Ishikawa (cell line): ENCODE data around the gene CERS5.

Source experiments
- CEBPB ChIP-seq: IDR thresholded peaks from 2 replicates; pipeline ENCODE4 v1.6.1; 2012
- CREB1 ChIP-seq: IDR thresholded peaks from 2 replicates; pipeline ENCODE4 v1.6.1; 2012; ENCODE audit warnings: low read depth
- EGR1 ChIP-seq: IDR thresholded peaks from 2 replicates; pipeline ENCODE4 v1.6.1; 2012
- EP300 ChIP-seq: IDR thresholded peaks from 2 replicates; pipeline ENCODE4 v1.6.1; 2012; ENCODE audit warnings: borderline replicate concordance
- FOXM1 ChIP-seq: IDR thresholded peaks from 2 replicates; pipeline ENCODE4 v1.6.1; 2012; ENCODE audit warnings: low read depth, borderline replicate concordance
- YY1 ChIP-seq: IDR thresholded peaks from 2 replicates; pipeline ENCODE4 v1.6.1; 2012; ENCODE audit warnings: low read depth
- TF ChIP-seq, protein P1 (sequence below): IDR thresholded peaks from 2 replicates; pipeline ENCODE4 v1.6.1; 2012; ENCODE audit warnings: low read depth, mild to moderate bottlenecking

DNA sequence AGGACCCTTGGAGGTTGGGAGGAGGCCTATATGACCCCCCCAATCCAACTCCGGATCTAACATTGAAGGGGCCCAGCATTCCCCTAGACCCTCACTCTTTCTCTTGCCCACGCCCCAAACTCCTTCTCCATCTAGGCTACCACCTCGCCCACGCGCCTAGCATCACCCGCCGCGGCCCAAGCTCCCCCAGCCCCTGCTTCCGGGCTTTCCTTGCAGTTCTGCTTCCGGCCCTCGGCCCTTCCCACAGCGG is 445 bp downstream of the CERS5 start:
- TF ChIP-seq CREB1, result no peak
- TF ChIP-seq EP300, result no peak
- TF ChIP-seq YY1, result no peak
- TF ChIP-seq EGR1, result peak; percentile 85
- TF ChIP-seq, protein P1, sequence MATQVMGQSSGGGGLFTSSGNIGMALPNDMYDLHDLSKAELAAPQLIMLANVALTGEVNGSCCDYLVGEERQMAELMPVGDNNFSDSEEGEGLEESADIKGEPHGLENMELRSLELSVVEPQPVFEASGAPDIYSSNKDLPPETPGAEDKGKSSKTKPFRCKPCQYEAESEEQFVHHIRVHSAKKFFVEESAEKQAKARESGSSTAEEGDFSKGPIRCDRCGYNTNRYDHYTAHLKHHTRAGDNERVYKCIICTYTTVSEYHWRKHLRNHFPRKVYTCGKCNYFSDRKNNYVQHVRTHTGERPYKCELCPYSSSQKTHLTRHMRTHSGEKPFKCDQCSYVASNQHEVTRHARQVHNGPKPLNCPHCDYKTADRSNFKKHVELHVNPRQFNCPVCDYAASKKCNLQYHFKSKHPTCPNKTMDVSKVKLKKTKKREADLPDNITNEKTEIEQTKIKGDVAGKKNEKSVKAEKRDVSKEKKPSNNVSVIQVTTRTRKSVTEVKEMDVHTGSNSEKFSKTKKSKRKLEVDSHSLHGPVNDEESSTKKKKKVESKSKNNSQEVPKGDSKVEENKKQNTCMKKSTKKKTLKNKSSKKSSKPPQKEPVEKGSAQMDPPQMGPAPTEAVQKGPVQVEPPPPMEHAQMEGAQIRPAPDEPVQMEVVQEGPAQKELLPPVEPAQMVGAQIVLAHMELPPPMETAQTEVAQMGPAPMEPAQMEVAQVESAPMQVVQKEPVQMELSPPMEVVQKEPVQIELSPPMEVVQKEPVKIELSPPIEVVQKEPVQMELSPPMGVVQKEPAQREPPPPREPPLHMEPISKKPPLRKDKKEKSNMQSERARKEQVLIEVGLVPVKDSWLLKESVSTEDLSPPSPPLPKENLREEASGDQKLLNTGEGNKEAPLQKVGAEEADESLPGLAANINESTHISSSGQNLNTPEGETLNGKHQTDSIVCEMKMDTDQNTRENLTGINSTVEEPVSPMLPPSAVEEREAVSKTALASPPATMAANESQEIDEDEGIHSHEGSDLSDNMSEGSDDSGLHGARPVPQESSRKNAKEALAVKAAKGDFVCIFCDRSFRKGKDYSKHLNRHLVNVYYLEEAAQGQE, result no peak
- no peak for TF ChIP-seq FOXM1
- TF ChIP-seq CEBPB, result no peak
